NCI-H510A (cell line): ENCODE results near the gene EBP.
A peak's percentile ranks its signal among the peaks of the same experiment; 100 is the strongest.

Source experiments
- DNase-seq: peaks from one replicate; lab custom pipeline; 2025; lab: John Stamatoyannopoulos, UW

The EBP gene

GRCh38 chrX:48521353-48522243, at the start of gene EBP:
Gene EBP, plus strand, starts transcription at chrX:48521808. Its CDS starts 1,964 bp downstream, at chrX:48523772.
- peak; percentile 87 for DNase-seq

- no peak for DNase-seq
Observed at GRCh38 chrX:48472225-48472624, 49.4 kb upstream of the EBP start.

DNA sequence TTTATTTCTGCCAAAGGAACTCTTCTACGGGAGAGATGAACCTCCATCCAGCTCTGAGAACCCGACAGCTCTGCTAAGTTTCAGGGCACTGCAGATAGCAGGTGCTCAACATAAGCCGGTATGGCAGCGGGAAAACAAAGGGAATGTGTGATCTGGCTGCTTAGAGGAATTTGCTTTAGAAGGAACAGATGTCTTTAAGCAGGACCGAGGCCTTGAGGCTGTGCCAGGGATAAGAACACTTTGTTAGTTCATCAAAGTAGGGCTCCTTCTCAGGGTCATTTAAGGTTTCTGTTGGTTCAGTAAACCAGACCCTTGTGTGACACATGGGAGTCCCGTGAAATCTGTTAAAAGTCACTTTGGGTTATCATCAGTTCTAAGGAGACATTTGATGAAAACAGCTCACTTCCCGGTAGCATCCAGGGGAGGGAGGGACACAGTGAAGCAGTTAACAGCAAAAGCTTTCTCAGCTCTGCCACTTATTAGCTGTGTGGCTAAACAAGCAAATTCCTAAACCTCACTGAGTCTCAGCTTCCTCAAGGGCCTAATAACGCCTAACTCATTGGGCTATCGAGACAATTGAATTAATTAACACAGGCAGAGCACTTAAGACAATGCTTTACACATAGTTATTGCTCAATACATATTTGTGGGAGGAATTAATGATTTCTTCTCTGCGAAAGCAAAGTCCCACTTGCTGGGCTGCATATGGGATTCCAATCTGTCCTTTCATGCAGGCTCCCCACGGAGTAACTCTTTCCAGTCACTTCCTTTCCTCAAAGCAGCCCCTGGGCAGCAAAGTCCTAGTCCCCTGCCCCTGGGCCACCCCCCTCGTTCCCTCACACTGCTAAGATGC, 48.5 kb upstream of the EBP start:
- DNase-seq = no peak

DNA sequence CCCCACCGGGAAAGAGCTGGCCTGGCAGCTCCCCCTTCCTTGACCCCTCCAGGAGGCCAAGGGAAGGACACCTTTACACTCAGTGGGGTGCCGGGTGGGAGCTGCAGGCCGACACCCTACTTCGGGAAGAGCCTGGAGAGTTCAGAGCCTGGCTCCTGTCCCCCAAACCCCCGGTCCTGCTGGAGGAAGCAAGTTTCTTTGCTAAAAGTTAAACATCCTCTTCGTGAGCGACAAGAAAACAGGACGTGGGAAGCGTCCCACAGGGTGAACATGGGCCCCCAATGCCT, 48.0 kb upstream of the EBP start:
- no peak for DNase-seq

DNA sequence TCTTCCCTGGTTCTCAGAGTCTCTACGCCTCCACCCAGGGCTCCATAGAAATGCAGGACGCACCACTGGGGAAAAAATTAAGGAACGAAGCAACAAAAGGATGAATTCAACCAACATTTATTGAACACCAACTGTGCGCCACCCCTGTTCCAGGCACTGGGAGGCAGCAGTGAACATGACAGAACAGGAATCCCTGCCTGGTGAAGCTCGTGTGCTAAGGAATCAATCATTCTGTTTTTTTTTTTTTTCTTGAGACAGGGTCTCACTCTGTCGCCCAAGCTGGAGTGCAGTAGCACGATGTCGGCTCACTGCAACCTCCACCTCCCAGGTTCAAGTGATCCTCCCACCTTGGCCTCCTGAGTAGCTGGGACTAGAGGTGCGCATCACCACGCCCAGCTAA, 47.5 kb upstream of the EBP start:
- DNase-seq = no peak

DNA sequence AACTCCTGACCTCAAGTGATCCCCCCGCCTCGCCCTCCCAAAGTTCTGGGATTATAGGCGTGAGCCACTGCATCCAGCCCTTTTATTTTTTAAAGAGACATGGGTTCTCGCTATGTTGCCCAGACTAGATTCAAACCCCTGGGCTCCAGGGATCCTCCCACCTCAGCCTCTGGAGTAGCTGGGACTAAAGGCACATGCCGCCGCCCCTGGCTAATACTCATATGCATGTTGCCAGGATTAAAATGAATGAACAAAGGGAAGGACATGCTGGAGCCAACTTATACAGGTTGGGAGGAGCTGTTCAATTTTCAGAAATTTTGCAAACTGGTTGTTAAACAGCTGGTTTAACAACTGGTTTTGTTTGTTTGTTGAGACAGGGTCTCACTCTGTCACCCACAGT, 47.0 kb upstream of the EBP start:
- DNase-seq = no peak

DNA sequence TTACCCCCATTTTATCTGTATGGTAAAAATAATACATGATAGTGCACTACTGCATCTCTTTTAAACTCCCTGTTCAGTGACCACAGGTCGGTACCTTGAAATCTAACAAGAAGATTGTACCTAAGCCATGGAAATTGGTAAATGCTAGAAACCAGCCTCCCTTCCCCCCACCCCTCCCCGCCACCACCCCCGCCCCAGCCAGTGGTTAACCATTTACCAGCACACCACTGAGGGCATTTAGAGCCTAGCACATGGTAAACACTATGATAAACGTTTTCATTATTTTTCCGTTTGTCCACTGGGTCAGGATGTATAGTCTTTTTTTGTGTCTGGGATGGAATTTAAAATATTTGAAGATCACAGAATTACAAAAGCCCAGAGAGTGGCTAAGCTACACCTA, 46.3 kb upstream of the EBP start:
- DNase-seq = no peak

DNA sequence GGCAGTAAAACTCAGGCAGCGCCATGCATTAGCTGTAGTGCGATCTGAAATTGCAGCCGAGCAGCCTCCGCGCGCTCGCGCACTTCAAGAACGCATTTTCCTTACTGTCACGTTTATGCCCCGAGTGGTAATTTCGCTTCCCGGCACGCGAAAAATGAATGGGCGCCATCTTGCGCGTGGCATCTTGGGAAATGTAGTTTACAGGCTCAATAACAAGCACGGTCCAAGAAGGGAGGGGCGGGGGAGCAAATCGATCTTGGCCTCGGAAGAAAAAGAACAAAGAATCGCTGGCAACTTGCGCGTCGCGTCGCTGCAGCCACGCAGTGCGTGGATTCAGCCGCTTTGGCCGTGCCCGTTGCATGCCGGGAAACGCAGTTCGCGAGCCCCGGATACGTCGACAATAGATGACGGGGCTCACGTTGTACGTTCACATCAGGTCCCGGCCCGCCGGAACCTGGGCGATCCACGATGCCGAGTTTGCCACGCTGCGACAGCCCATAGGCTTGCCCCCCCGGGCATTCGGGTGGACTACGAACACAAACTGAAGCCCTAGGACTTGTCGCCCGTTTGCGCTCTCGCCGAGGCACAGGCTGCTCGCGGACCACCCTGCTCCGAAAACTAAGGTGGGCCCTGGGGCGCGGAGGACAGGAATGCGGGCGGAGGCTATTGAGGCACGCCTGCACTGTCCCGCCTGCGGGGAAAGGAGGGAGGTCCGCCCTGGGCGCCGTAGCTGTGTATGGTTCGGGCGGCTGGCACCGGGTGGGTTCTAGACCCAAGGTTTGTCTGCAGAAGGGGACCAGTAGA, 45.6 kb upstream of the EBP start, which contains the start of gene FTSJ1:
FTSJ1 (plus strand) TSS at position 426 of the 804 bp plus-strand sequence. CDS start 1,849 bp downstream, outside the sequence.
- DNase-seq = peak; percentile 66

- no peak for DNase-seq
Observed at GRCh38 chrX:48476919-48477318, 44.7 kb upstream of the EBP start.

GRCh38 chrX:48477960-48478755, 43.5 kb upstream of the EBP start:
- DNase-seq = no peak

- DNase-seq = no peak
Observed at GRCh38 chrX:48478806-48479205, 42.8 kb upstream of the EBP start.

DNA sequence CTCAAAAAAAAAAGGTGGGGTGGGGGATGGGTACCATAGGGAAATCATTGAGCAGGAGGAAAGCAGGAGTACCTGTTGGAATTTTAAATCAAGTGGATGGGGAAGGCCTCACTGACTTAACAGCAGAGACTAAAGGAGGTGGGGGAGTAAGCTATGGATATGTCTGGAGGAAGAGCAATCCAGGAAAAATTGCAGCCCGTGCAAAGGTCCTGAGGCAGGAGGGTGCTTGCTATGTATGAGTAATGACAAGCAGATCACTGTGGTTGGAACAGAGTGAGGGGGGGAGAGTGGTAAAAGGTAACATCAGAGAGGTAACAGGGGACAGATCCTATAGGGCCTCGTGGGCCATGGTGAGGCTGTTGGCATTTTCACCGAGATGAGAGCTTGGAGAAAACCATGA, 41.5 kb upstream of the EBP start:
- DNase-seq = no peak

DNA sequence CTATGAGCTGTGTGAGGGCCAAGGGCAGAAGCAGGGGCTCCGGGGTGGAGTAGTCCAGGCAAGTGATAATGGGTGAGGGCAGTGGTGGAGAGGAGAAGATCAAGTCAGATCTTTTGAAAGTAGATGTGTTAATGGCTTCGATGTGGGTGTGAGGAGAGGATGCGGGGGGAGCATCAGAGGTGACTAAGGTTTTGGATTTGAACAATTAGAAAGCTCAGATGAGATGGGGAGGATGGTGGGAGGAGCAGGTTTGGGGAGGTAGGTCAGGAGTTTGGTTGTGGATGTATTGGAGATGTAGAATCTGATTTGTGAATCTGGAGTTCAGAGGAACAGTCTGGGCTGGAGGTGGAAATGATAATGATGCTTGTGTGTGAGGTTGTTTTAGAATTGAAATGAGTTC, 41.0 kb upstream of the EBP start:
- no peak for DNase-seq

GRCh38 chrX:48482526-48482925, 39.1 kb upstream of the EBP start:
- DNase-seq = no peak

DNA sequence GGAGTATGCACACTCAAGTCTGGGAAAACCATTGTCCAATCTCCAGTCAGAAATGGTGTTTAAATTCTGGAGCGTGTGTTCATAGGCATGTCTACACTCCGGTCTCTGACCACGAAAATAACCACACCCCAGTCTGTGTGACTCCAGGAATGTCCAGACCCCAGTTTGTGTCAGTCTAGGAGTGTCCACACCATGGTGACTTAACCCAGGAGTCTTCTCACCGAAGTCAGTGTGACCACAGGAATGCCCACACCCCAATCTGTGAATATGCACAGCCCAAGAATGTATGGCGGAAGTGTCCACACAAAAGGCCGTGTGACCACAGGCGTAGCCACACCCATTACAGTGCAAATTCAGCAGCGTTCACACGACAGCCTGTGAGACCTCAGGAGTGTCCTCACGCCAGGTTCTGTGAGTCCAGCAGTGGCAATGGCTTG, 34.2 kb upstream of the EBP start:
- no peak for DNase-seq

- no peak for DNase-seq
Observed at GRCh38 chrX:48488034-48488433, 33.6 kb upstream of the EBP start.

GRCh38 chrX:48489296-48489695, 32.3 kb upstream of the EBP start:
- no peak for DNase-seq

DNA sequence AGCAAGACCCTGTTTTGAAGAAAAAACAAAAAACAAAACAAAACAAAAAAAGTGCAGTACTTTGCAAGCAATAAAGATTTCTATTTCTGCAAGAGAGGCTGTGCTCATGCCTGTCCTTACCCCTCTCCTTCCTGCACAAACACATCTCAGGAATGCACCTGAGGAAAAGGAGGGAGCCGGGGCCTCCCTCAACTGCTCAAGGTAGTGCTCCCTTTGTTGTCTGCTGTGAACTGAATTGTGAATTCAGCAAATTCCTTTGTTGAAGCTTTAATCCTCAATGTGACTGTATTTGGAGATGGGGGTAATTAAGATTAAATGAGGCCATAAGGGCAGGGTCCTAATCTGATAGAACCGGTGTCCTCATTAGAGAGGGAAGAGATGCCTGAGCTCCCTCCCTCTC, 31.7 kb upstream of the EBP start:
- no peak for DNase-seq

DNA sequence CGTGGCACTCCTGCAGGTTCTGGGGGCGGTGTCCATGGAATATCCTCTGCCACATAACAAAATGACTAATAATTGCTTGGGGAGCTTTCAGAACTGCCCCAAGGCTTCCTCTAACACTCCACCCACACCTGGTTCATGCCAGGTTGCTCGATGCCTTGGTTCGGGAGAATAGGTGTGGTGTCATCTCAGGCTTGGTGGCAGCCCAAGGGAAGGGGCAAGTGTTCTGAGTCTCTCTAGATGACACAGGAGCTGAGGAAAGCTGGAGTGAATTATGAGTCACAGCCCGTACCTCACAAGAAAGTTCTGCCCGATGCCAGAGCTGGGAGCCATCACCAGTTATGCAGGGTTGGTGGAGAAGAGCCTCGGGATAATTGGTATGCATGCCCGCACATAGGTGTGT, 30.9 kb upstream of the EBP start:
- no peak for DNase-seq

DNA sequence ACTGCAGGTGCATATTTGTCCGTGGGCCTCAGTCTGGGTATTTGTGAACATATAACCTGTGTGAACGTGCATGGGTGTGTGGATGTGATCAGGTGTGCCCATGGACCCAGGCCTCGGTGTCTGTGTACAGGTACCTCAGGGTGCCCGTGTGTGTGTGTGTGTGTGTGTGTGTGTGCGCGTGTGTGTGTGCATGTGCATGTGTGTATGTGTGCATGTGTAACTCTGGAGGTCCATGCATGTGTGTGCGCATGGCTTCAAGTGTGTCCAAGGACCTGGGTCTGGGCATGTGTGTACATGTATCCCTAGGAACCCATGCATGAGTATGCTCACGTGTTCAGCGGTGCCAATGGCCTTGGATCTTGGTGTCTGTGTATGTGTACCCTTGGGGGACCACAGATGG, 29.8 kb upstream of the EBP start:
- no peak for DNase-seq

DNA sequence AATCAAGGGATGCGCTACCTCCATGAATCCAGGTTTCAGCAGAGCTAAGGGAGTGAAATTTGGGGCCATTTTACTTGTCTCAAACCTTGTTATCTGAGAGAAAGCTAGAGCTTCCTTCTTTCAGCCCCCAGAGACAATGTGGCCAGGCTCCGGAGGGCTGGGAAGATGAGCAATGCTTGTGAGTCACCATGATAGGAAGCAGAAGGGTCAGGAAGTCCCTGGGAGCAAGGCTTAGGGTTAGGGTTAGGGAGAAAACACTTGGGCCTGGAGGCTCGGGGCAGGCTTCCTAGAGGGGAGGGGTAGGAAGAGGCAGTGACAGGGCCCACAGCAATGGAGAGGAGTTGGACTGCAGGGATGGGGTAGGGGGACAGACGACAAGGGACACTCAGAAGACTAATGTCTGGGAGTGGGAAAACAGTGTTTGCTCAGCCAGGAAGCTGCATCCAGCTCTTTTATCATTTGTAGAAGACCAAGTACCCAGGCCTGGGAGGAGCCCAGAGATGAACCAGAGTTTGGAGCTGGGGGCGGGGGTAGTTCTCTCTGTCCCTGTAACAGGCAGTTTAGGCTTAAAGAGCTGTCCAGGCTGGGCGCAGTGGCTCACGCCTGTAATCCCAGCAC, 29.2 kb upstream of the EBP start:
- no peak for DNase-seq
